Mucosa of descending colon (tissue), 3 donors: ENCODE results near the gene KPNA4. TPM values are rescaled to one million over a fixed set of nuclear protein-coding genes. Genes with fewer than 3 reads are reported as not detected.

Experiments used
- ATAC-seq: fragments of 200-7000 bp; cut with Tn5 transposase; one replicate; pipeline ENCODE4 v1.9.1; 2020; ENCODE audit warnings: mild to moderate bottlenecking, moderate library complexity
- DNase-seq, 3 donors: peaks; one replicate each; pipeline ENCODE4 v3.0.0-alpha.2; 2020
- H3K36me3 ChIP-seq: fragments of 200-600 bp; one replicate; pipeline ENCODE4 v1.8.0; 2021; ENCODE audit warnings: low read depth, mild to moderate bottlenecking
- H3K4me1 ChIP-seq: fragments of 200-600 bp; one replicate; pipeline ENCODE4 v1.8.0; 2021; ENCODE audit warnings: low read depth, mild to moderate bottlenecking
- H3K4me3 ChIP-seq: fragments of 200-600 bp; one replicate; pipeline ENCODE4 v1.8.0; 2021; ENCODE audit warnings: mild to moderate bottlenecking
- H3K9me3 ChIP-seq: fragments of 200-600 bp; one replicate; pipeline ENCODE4 v1.8.0; 2021; ENCODE audit warnings: mild to moderate bottlenecking
- intact Hi-C, 2 donors: fragments of 100-400 bp; cut with DNase I in 1 of 2; cut with micrococcal nuclease in 1 of 2; formaldehyde crosslinking; loops; one replicate each; pipeline versions ENCODE4 v1.11.0 to v1.11.1; 2022; cut with DNase I, micrococcal nuclease
- total RNA-seq, 3 donors: library from RNA; stranded (reverse); fragmentation: NEBNext Ultra II Directional in 2 of 3; extraction: Animal tissue kit (Norgen Biotek cat#: 25700) in 2 of 3; gene quantifications; one replicate each; pipeline versions ENCODE4 v1.2.1 to v1.2.4, GENCODE V29; 2021 to 2023
- TF ChIP-seq, protein P1 (sequence below): fragments of 200-600 bp; IDR thresholded peaks from one replicate; pipeline ENCODE4 v1.8.0; 2022; ENCODE audit warnings: antibody characterized with exemption, mild to moderate bottlenecking
- donor health status: DM: no; HTN: no; CAD: no; lungs with moderate emphysema.
- donor health status: DM: no; HTN: no; CAD: no.
- donor health status: DM: no; HTN: yes; CAD: no.

Gene KPNA4
- total RNA-seq, 3 donors from 2014 or later, result 46.2 to 91.0 (median 48.1) TPM

DNA sequence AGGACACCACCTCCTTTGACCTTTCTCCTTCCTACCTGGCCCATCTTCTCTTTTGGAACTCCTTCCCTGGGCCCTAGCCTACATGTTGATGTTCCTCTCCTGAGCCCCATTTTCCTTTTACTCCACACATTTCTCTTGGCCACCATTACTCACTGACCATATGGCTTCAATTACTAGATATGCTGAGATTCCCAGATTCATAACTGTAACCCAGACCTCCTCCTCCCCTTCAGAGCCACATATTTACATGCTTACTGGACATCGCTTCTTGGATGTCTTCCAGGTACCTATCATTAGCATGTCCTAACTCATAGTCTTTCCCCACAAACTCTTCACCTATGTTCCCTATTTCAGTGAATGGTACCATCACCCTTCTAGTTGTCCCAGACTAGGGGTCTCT, 91.4 kb downstream of the KPNA4 start:
- intact Hi-C loops, result no loop called here
- DNase-seq (no peak), ATAC-seq (no peak)
- H3K9me3 ChIP-seq, result peaks cover 18% of the 10 kb centered on the region
- no peaks in the 10 kb centered on the region for H3K4me1 ChIP-seq
- no peak overlapping the region for H3K4me3 ChIP-seq
- TF ChIP-seq, protein P1, sequence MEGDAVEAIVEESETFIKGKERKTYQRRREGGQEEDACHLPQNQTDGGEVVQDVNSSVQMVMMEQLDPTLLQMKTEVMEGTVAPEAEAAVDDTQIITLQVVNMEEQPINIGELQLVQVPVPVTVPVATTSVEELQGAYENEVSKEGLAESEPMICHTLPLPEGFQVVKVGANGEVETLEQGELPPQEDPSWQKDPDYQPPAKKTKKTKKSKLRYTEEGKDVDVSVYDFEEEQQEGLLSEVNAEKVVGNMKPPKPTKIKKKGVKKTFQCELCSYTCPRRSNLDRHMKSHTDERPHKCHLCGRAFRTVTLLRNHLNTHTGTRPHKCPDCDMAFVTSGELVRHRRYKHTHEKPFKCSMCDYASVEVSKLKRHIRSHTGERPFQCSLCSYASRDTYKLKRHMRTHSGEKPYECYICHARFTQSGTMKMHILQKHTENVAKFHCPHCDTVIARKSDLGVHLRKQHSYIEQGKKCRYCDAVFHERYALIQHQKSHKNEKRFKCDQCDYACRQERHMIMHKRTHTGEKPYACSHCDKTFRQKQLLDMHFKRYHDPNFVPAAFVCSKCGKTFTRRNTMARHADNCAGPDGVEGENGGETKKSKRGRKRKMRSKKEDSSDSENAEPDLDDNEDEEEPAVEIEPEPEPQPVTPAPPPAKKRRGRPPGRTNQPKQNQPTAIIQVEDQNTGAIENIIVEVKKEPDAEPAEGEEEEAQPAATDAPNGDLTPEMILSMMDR, result no peak
- no peaks in the 10 kb centered on the region for H3K36me3 ChIP-seq

DNA sequence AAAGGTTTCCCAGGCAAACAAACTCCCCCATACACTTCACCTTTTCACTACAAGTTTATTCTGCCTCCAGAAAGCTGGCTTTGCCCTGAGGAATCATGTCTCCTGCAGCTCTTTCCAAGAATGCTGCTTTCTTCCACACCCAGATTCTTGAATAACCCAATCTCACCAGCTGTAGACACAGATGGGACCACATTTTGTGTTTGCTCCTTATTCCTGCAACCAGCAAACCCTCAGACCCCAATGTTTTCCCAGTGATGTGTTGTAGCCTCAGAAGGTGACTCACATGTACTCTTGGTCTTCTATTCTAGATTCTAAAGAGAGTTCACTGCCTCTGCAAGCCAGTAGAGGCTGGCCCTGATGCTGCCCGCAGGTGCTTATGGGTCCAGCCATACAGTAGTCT, 92.2 kb downstream of the KPNA4 start:
- Histone ChIP-seq H3K4me3 (no peak overlapping the region), H3K9me3 (peaks cover 18% of the 10 kb centered on the region), H3K36me3 (no peaks in the 10 kb centered on the region), H3K4me1 (no peaks in the 10 kb centered on the region)
- TF ChIP-seq, protein P1, result no peak
- ATAC-seq (no peak), DNase-seq (no peak)
- intact Hi-C loops, result no loop called here

DNA sequence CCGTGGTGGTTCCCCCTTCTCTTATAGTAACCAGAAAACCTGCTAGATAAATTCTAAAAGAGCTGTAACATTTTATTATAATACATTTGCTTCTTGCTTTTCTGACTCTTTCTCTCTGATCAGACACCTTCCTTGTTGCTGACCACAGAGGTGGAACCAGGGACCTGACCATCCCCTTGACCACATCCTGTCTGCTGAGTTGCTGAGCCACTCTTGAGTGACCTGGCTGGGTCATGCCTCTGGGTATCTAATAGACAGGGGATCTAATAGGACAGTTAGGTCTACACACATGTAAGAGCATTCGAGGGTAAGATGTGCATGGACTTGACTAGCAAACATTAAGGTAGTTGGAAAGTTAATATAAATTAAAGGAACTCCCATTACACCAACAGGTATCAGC, 93.0 kb downstream of the KPNA4 start:
- Histone ChIP-seq H3K4me1 (no peaks in the 10 kb centered on the region), H3K4me3 (no peak overlapping the region), H3K9me3 (peaks cover 18% of the 10 kb centered on the region), H3K36me3 (no peaks in the 10 kb centered on the region)
- intact Hi-C loops, result no loop called here
- ATAC-seq, result no peak
- TF ChIP-seq, protein P1, result no peak
- DNase-seq, result no peak

DNA sequence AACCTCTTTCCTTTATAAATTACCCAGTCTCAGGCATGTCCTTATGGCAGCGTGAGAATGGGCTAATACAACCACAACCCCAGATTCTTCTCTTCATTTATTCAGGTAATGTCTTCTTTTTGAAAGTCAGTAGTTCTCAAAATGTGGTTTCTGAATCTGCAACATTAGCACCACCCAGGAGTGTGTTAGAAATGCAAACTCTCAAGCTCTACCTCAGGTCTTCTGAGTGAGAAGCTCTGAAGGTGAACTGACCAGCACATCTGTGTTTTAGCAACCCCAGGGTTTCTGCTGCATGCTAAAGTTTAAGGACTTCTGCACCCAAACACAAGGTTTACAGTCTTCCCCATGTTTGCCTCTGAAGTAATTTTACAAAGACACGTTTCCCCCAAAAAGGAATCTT, 93.5 kb downstream of the KPNA4 start:
- Histone ChIP-seq H3K4me1 (no peaks in the 10 kb centered on the region), H3K36me3 (no peaks in the 10 kb centered on the region), H3K4me3 (no peak overlapping the region), H3K9me3 (peaks cover 18% of the 10 kb centered on the region)
- TF ChIP-seq, protein P1, result no peak
- ATAC-seq (no peak), DNase-seq (no peak)
- intact Hi-C loops, result no loop called here

DNA sequence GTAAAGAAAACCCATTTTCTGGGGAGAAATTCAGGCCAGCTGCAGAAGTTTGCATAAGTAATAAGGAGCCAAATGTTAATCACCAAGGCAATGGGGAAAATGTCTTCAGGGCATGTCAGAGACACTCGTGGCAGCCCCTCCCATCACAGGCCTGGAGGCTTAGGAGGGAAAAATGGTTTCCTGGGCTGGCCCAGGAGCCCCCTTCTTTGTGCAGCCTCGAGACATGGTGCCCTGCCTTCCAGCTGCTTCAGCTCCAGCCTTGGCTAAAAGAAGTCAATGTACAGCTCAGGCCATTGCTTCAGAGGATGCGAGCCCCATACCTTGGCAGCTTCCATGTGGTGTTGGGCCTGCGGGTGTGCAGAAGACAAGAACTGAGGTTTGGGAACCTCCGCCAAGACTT, 95.2 kb downstream of the KPNA4 start:
- peaks cover 18% of the 10 kb centered on the region for H3K9me3 ChIP-seq
- no peak for DNase-seq
- ATAC-seq, result no peak
- H3K4me3 ChIP-seq, result no peak overlapping the region
- H3K36me3 ChIP-seq, result no peaks in the 10 kb centered on the region
- TF ChIP-seq, protein P1, result no peak
- intact Hi-C loops, result no loop called here
- no peaks in the 10 kb centered on the region for H3K4me1 ChIP-seq

DNA sequence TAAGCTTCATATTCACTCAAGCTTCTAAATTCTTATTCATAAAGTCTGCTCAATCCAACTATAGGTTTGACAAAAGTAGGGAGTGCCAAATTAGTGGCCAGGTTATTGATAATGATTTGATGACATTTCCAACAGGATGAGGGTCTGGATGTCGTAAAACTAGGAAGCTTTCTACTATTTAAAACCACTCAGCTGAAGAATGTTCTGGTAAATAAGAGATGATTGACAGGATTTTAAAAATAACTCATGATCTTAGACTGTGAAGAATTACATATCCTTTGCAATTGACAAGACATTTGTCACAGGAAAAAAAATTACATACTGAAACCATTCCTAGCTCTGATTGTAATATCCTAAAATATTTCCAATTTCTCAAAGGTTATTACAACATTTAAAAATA, 100.4 kb downstream of the KPNA4 start:
- no peaks in the 10 kb centered on the region for H3K4me1 ChIP-seq
- ATAC-seq (no peak), DNase-seq (no peak)
- peaks cover under 1% of the 10 kb centered on the region for H3K9me3 ChIP-seq
- no peak overlapping the region for H3K4me3 ChIP-seq
- TF ChIP-seq, protein P1, result no peak
- H3K36me3 ChIP-seq, result no peaks in the 10 kb centered on the region
- intact Hi-C loops, result no loop called here
